Measurements from ENCODE around the gene UBL4A. TPM values are rescaled to one million over a fixed set of nuclear protein-coding genes. Genes with fewer than 3 reads are reported as not detected.
A peak's percentile ranks its signal among the peaks of the same experiment; 100 is the strongest.

Gene UBL4A
- total RNA-seq, 1 experiment from 2014 or later, result 30.4 TPM

- H3K4me3 ChIP-seq (ENCODE audit: low read depth, low read length, poor library complexity, severe bottlenecking), result no peak overlapping the region
These were observed 40.6 kb downstream of the UBL4A start for GRCh38 chrX:154445776-154446175.

GRCh38 chrX:154444755-154445246 lies 41.6 kb downstream of the UBL4A start:
- Histone ChIP-seq H3K4me3 (ENCODE audit: low read depth, low read length, poor library complexity, severe bottlenecking) (peak overlapping the region; percentile 61), H3K27ac (ENCODE audit: low read depth, low read length, poor library complexity, severe bottlenecking) (peak overlapping the region; percentile 78), H3K4me1 (ENCODE audit: insufficient read depth, low read length, poor library complexity, severe bottlenecking) (peaks cover 6% of the 10 kb centered on the region), H3K36me3 (ENCODE audit: insufficient read depth, low read length, poor library complexity, severe bottlenecking) (peaks cover 13% of the 10 kb centered on the region), H3K27me3 (replicated peaks; ENCODE audit: insufficient read depth, low read depth, low read length, poor library complexity) (no peaks in the 10 kb centered on the region), H3K9me3 (ENCODE audit: low read depth, low read length, poor library complexity, severe bottlenecking) (no peaks in the 10 kb centered on the region)
- TF ChIP-seq EZH2 (IDR thresholded peaks at IDR 0.05; ENCODE audit: borderline replicate concordance, low read depth, low read length, poor library complexity, severe bottlenecking) (no peak), CTCF (conservative IDR thresholded peaks at IDR 0.05; ENCODE audit: low read depth, low read length) (no peak)
- CTCF ChIA-PET, result no interaction called here
- intact Hi-C loops (cut with micrococcal nuclease; ENCODE audit: unreplicated experiment), result no loop called here
- BruUV-seq (replicated peaks), result no TSS peak
- POLR2A ChIA-PET (ENCODE audit: low non-redundant PET), result no interaction called here
- DNase-seq (ENCODE audit: low spot score), result no peak

More at GRCh38 chrX:154445776-154446175, 40.6 kb downstream of the UBL4A start:
- Histone ChIP-seq H3K36me3 (ENCODE audit: insufficient read depth, low read length, poor library complexity, severe bottlenecking) (peaks cover 4% of the 10 kb centered on the region), H3K27ac (ENCODE audit: low read depth, low read length, poor library complexity, severe bottlenecking) (no peak overlapping the region), H3K9me3 (ENCODE audit: low read depth, low read length, poor library complexity, severe bottlenecking) (no peaks in the 10 kb centered on the region), H3K4me1 (ENCODE audit: insufficient read depth, low read length, poor library complexity, severe bottlenecking) (peaks cover 6% of the 10 kb centered on the region), H3K27me3 (replicated peaks; ENCODE audit: insufficient read depth, low read depth, low read length, poor library complexity) (no peaks in the 10 kb centered on the region)
- DNase-seq (ENCODE audit: low spot score), result no peak
- no TSS peak for BruUV-seq (replicated peaks)
- TF ChIP-seq EZH2 (IDR thresholded peaks at IDR 0.05; ENCODE audit: borderline replicate concordance, low read depth, low read length, poor library complexity, severe bottlenecking), result no peak
- no peak for TF ChIP-seq CTCF (conservative IDR thresholded peaks at IDR 0.05; ENCODE audit: low read depth, low read length)
- CTCF ChIA-PET, result no interaction called here
- POLR2A ChIA-PET (ENCODE audit: low non-redundant PET), result no interaction called here
- intact Hi-C loops (cut with micrococcal nuclease; ENCODE audit: unreplicated experiment), result no loop called here

- Histone ChIP-seq H3K27ac (ENCODE audit: low read depth, low read length, poor library complexity, severe bottlenecking) (peak within 1 kb of the TSS; percentile 78), H3K36me3 (ENCODE audit: insufficient read depth, low read length, poor library complexity, severe bottlenecking) (peaks cover 13% of the 10 kb centered on the region), H3K4me1 (ENCODE audit: insufficient read depth, low read length, poor library complexity, severe bottlenecking) (peaks cover 6% of the 10 kb centered on the region), H3K9me3 (ENCODE audit: low read depth, low read length, poor library complexity, severe bottlenecking) (no peaks in the 10 kb centered on the region), H3K4me3 (ENCODE audit: low read depth, low read length, poor library complexity, severe bottlenecking) (peak within 1 kb of the TSS; percentile 61), H3K27me3 (replicated peaks; ENCODE audit: insufficient read depth, low read depth, low read length, poor library complexity) (no peaks in the 10 kb centered on the region)
- POLR2A ChIA-PET (ENCODE audit: low non-redundant PET), result no interaction called here
- intact Hi-C loops (cut with micrococcal nuclease; ENCODE audit: unreplicated experiment), result no loop called here
- CTCF ChIA-PET, result no interaction called here
- no TSS peak for BruUV-seq (replicated peaks)
- TF ChIP-seq EZH2 (IDR thresholded peaks at IDR 0.05; ENCODE audit: borderline replicate concordance, low read depth, low read length, poor library complexity, severe bottlenecking) (no peak), CTCF (conservative IDR thresholded peaks at IDR 0.05; ENCODE audit: low read depth, low read length) (no peak)
- peak; percentile 75 for DNase-seq (ENCODE audit: low spot score)
These were observed 42.2 kb downstream of the UBL4A start, which contains the start of gene FAM50A for GRCh38 chrX:154443992-154444754. TSS of gene FAM50A (plus strand) at chrX:154444141. CDS start at chrX:154444236, 95 bp downstream.

Data from A673 (cell line).